Chondrocyte (in vitro differentiated cells): Measurements from ENCODE around the gene PTPN22. TPM values are rescaled to one million over a fixed set of nuclear protein-coding genes. Genes with fewer than 3 reads are reported as not detected.

Experiments used
- DNase-seq: peaks from one replicate; pipeline ENCODE4 v3.0.0; 2021; ENCODE audit warnings: mixed read lengths, low spot score
- H3K27ac Mint-ChIP-seq: one replicate; pipeline ENCODE4 v1.8.0; 2021; ENCODE audit warnings: mild to moderate bottlenecking, moderate library complexity, mixed read lengths; ENCODE audit not compliant: unreplicated experiment
- H3K27me3 Mint-ChIP-seq: 2 replicates; pipeline ENCODE4 v1.8.0; 2021; ENCODE audit warnings: low read depth, mixed read lengths
- H3K36me3 Mint-ChIP-seq: 2 replicates; pipeline ENCODE4 v1.8.0; 2021; ENCODE audit warnings: low read depth, mixed read lengths
- H3K4me1 Mint-ChIP-seq: 2 replicates; pipeline ENCODE4 v1.8.0; 2021; ENCODE audit warnings: low read depth, mild to moderate bottlenecking, mixed read lengths
- H3K4me3 Mint-ChIP-seq: one replicate; pipeline ENCODE4 v1.8.0; 2021; ENCODE audit warnings: mild to moderate bottlenecking, moderate library complexity, mixed read lengths; ENCODE audit not compliant: unreplicated experiment
- H3K9me3 Mint-ChIP-seq: 2 replicates; pipeline ENCODE4 v1.8.0; 2021; ENCODE audit warnings: low read depth, mixed read lengths
- total RNA-seq: library from RNA; stranded (reverse); gene quantifications from 3 replicates; pipeline ENCODE4 v1.2.1, GENCODE V29; 2021
- TF ChIP-seq, protein P1 (sequence below): fragments of 200-600 bp; sonication (generic); IDR thresholded peaks from 2 replicates; pipeline ENCODE4 v1.5.0; 2021; ENCODE audit warnings: antibody characterized with exemption, mild to moderate bottlenecking, moderate library complexity

PTPN22 gene
- total RNA-seq, 1 donor from 2014 or later = not detected

DNA sequence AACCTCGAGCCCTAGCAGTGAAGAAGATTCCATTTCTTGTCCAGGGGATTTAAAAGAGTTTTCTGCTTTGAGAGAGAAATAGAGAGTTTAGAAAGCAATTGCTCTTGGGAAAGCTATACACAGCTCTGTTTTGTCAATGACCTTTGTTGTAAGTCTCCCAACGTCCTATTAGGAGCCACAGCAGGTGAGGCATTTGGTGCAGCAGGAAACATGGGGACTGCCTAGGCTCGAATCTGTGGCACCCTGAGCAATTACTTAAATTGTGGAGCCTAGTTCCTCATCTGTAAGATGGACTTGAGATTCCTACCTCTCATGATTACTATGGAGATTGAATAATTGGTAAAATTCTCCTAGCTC, 41.8 kb upstream of the PTPN22 start:
- Mint-ChIP-seq H3K9me3 (no peaks in the 10 kb centered on the region), H3K27ac (peak overlapping the region; percentile 69), H3K27me3 (no peaks in the 10 kb centered on the region), H3K4me1 (peaks cover 11% of the 10 kb centered on the region), H3K36me3 (peaks cover 13% of the 10 kb centered on the region), H3K4me3 (no peak overlapping the region)
- TF ChIP-seq, protein P1, sequence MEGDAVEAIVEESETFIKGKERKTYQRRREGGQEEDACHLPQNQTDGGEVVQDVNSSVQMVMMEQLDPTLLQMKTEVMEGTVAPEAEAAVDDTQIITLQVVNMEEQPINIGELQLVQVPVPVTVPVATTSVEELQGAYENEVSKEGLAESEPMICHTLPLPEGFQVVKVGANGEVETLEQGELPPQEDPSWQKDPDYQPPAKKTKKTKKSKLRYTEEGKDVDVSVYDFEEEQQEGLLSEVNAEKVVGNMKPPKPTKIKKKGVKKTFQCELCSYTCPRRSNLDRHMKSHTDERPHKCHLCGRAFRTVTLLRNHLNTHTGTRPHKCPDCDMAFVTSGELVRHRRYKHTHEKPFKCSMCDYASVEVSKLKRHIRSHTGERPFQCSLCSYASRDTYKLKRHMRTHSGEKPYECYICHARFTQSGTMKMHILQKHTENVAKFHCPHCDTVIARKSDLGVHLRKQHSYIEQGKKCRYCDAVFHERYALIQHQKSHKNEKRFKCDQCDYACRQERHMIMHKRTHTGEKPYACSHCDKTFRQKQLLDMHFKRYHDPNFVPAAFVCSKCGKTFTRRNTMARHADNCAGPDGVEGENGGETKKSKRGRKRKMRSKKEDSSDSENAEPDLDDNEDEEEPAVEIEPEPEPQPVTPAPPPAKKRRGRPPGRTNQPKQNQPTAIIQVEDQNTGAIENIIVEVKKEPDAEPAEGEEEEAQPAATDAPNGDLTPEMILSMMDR = no peak
- DNase-seq = no peak

DNA sequence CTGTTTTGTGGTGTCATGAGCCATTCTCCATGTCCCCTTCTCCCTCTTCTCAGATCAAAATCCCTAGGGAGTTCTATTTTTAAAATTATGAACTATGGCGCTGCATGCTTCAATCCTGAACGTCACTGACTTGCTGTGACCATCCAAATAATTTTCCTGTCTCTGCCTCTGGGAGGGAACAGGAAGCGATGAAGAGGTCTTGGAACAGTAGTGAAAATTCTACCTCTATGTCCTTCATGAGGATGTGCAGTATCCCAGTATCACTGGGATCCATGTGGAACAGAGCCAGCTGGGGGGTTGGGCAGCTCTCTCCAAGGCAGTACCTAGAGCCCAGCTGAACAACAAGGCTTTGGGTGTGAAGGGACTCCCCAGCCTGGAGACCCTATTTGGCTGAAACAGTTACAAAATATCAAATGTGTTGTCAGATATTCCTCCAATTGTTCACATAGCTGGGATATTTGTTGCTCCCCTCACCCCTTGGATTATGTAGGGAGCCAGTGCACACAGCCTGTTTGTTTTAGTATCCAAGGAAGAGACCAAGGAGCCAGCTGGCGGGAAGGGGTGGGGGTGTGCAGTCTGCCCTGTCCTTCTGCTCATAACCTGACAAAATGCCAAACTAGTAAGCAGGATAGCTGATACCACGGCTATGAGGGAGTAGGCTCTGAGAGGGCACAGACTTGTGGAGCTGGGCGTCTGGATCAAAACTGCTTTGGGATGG, 41.2 kb upstream of the PTPN22 start:
- Mint-ChIP-seq H3K4me3 (no peak overlapping the region), H3K4me1 (peaks cover 11% of the 10 kb centered on the region), H3K9me3 (no peaks in the 10 kb centered on the region)

DNA sequence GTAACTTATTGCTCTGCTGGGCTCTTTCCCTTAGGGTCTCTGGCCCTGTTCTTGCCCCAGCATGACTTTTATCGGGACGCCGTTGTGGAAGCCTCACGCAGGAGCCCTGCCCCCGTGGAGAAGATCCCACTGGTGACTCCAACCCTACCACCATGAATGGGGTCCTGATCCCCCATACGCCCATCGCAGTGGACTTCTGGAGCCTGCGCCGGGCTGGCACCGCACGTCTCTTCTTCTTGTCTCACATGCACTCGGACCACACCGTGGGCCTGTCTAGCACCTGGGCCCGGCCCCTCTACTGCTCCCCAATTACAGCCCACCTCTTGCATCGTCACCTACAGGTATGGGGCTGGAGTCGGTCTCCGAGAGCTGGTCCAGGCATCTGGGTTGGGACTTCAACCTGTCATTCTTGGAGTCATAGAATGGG, 33.9 kb upstream of the PTPN22 start:
- no peaks in the 10 kb centered on the region for H3K9me3 Mint-ChIP-seq
- peak overlapping the region; percentile 91 for H3K27ac Mint-ChIP-seq
- no peak for DNase-seq
- H3K4me3 Mint-ChIP-seq = peak overlapping the region; percentile 96
- TF ChIP-seq, protein P1 = no peak
- H3K27me3 Mint-ChIP-seq = no peaks in the 10 kb centered on the region
- H3K36me3 Mint-ChIP-seq = peaks cover 6% of the 10 kb centered on the region
- peaks cover 34% of the 10 kb centered on the region for H3K4me1 Mint-ChIP-seq

More for the DNA sequence above, 41.2 kb upstream of the PTPN22 start:
- Mint-ChIP-seq H3K27ac (peak overlapping the region; percentile 69), H3K36me3 (peaks cover 13% of the 10 kb centered on the region), H3K27me3 (no peaks in the 10 kb centered on the region)
- no peak for DNase-seq
- TF ChIP-seq, protein P1 = no peak

DNA sequence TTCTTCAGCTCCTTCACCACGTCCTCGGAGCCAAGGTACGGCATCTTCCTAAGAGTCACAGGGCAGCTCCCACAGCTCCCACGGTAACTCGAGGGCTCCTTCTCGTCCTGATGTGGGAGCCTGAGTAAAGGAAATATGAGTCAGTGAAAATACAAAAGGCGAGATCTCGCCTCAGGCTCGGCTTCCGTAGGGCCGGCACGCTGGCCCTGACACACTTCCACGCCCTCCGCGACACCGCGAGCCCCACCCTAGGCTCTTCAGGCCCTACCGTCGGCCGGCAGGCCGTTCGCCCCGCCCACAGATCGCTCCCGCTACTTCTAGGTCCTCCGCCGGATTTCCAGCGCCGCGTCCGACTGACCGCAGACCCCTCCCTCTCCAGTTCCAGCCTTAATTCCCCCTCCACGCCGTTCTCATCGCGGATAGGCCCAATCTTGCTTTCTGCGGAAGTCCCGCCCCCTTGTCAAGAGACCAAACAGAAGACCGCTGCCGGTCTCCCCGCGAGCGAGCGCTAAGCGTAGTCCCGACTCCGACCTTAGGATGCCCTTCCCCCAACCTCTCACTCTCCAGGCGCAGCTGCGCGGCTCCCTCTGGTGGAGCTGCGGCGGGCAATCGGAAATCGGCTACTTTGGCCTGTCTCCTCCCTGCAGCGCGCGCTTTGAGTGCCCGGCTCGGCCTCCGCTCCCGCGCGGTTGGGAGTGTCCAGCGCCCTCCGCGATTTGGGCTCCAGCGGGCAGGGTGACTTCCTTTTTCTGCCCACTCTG, 33.3 kb upstream of the PTPN22 start, which contains the start of the genes AP4B1 and DCLRE1B:
Gene AP4B1 (minus strand): TSS at position 126 of the 761 bp plus-strand sequence. CDS start 82 bp downstream, at position 44.
Gene DCLRE1B (plus strand): TSS at position 653 of the 761 bp plus-strand sequence. CDS start 261 bp downstream, outside the sequence.
- Mint-ChIP-seq H3K4me1 (peaks cover 37% of the 10 kb centered on the region), H3K27ac (peak within 1 kb of the TSS; percentile 100), H3K9me3 (no peaks in the 10 kb centered on the region), H3K27me3 (no peaks in the 10 kb centered on the region), H3K4me3 (peak within 1 kb of the TSS; percentile 96), H3K36me3 (peaks cover 7% of the 10 kb centered on the region)
- TF ChIP-seq, protein P1 = peak; percentile 80
- peak; percentile 100 for DNase-seq

DNA sequence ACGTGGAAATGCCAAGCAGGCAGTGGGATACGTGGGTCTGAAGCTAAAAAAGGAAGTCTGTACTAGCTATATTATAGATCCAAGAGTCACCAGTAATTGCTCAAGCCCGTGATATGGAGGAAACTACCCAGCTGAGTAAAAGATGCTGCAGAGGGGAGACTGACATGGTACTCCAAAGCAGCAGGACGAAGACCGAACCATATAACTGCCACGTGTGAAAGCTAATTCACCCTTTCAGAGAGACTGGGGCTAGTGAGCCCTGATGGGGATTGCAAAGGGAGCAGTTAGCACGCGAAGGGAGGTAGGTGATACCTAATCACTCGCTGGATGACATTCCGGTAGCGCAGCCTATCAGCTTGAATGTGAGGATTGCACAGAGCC, 32.8 kb upstream of the PTPN22 start:
- Mint-ChIP-seq H3K27ac (peak overlapping the region; percentile 100), H3K4me1 (peaks cover 43% of the 10 kb centered on the region), H3K4me3 (peak overlapping the region; percentile 96), H3K9me3 (no peaks in the 10 kb centered on the region), H3K27me3 (no peaks in the 10 kb centered on the region), H3K36me3 (peaks cover 9% of the 10 kb centered on the region)
- DNase-seq = no peak
- TF ChIP-seq, protein P1 = no peak
